Activated T-cell treated with anti-CD3 and anti-CD28 coated beads, Interleukin-2, amount 50 U/mL, for 1 hour (primary cell): ENCODE results near the gene MANBA.
"Not testable (repeated sequence)": the region's sequence is repeated elsewhere in the genome, so short reads cannot be mapped to it uniquely, and the experiment has no call there.

Experiments used
- DNase-seq: peaks from one replicate; pipeline ENCODE4 v3.0.0-alpha.2; 2020

MANBA gene

GRCh38 chr4:102667001-102667400 is 93.8 kb downstream of the MANBA start:
- no peak for DNase-seq

- DNase-seq, result no peak
These were observed 95.2 kb downstream of the MANBA start for GRCh38 chr4:102665527-102665926.

GRCh38 chr4:102663073-102663472 is 97.7 kb downstream of the MANBA start:
- no peak for DNase-seq

GRCh38 chr4:102657206-102657605 is 103.6 kb downstream of the MANBA start:
- no peak for DNase-seq

- DNase-seq, result no peak
These were observed 113.7 kb downstream of the MANBA start for GRCh38 chr4:102647117-102647516.

DNA sequence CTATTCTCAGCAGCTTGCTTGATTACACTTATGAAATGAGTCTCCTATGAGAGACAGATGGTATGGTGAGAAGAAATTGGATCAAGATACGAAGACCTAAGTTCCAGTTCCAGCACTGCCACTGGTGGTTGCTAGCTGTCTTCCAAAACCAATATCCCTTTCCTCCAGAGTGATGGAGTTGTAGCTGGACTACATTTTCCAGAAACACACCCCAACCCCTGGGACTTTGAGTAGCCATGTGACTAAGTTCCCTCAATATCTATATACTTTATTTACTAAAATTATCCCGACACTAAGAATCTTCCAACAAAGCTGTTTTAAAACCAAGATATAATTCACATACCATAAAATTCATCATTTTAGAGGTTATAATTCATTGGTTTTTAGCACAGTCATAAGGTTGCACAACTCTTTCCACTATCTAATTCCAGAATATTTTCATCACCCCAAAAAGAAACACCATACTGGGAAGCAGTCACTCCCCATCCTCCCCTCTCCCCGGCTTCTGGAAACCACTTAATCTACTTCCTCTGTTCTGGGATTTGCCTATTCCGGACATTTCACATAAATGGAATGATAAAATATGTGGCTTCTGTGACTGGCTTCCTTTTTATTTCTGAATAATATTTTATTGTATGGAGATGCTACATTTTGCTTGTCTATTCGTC is 118.0 kb downstream of the MANBA start:
- no peak for DNase-seq

DNA sequence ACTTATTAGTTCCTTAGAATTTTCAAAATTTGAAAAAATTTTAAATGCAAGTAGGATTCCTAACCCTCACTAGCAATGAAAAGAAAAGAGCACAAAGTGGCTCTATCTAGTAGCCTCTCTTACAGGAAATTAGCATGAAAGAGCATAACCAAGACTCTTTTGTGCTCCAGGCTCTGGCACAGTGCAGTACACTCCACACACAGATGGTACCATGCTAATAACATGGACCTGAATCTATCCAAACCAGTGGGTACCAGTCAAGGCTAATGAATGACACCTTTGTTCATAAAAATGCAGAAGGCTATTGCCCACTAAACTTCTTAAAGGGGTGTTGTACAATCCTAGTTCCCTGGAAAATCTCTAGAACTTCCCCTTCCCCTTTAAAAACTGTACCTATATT is 119.0 kb downstream of the MANBA start:
- no peak for DNase-seq

- DNase-seq, result no peak
These were observed 120.1 kb downstream of the MANBA start for GRCh38 chr4:102640669-102641068.

DNA sequence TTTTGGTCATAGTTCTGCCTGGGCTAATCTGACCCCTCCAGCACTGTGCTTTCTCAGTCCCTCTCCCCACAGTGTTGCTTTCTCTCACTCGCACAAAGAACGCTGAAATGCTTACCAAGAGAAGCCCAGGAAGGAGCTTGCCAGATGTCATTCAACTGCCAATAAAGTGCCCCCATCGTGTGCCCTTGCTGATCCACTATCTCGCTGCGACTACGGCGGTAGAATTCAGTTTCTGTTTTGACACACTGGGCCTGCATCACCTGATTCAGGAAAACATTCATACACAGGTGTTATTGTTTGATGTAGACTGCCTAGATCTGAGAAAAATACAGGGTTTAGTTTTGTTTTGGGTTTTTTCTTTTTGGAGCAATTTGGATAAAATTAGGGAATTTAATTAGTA is 121.2 kb downstream of the MANBA start:
- no peak for DNase-seq

- DNase-seq, result no peak
These were observed 122.1 kb downstream of the MANBA start for GRCh38 chr4:102638621-102639020.

DNA sequence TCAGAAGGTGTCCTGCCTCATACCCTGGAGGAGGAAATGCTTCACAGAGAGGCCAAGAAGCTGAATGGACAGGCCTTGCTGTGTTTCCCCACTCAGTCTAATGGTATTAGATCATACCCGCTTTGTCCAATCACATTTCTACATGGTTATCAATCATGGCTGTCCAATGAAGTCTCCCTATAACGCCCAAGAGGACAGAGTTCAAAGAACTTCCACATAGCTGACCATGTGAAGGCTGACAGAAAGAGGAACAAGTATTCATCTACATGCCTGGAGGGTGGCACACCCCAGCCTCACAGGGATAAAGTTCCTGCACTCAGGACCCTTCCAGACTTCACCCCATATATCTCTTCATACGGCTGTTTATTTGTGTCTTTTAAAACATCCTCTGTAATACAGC is 123.4 kb downstream of the MANBA start:
- no peak for DNase-seq

DNA sequence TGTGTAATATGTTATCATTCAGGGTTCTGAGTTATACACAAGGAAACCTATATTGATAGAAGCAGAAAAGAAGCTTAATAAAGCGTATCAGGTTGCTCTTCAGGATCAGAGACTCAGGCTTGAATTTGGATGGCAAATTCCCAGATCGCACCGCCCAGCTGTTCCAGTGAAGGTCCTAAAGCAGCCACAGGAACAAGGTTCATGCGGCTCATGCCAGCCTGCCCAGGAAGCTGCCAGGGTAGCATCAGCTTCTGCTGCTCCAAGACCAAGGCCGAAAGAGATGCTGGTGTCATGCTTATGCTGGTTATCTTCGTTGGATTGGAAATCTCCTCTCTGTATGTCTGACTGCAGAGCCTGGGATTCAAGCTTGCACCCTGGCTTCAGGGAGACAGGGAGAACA is 127.7 kb downstream of the MANBA start:
- no peak for DNase-seq

DNA sequence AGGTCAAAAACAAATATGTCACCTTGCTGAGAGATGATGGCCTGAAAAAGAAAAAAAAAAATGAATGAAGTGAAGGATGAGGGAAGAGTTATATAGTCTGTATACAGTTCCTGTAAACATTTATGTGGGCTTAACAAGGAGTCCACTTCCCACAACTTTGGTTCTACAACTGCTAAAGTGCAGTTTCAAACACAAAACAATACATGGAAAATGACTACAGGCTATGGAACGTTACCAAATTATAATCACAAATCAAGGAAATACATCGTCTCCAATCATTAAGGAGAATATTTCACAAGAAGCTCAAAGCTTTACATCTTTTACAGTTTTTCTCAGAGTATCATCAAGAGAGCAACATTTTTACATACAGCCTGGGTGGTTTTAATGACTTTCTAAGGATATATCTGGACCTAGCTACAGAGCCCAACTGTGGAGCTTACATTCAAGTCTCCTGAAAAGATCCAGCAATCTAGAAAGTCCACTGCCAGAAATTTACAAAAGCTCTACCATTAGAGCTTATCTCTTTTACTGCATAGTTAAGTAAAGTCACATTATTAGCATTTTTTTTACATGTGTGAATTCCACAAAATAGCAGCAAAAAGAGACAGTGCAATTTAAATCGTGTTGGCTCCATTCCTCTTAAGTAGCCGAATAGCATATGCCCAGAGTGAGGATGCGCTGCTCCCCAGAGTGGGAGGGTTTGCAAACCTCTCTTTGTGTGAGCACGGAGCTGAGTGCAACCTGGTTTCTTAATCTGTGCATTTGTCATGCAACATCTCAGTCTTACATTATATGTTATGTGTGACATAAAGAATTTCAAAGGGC is 128.3 kb downstream of the MANBA start:
- no peak for DNase-seq

GRCh38 chr4:102631616-102632015 is 129.2 kb downstream of the MANBA start:
- no peak for DNase-seq

GRCh38 chr4:102629673-102630072 is 131.1 kb downstream of the MANBA start:
- no peak for DNase-seq

DNA sequence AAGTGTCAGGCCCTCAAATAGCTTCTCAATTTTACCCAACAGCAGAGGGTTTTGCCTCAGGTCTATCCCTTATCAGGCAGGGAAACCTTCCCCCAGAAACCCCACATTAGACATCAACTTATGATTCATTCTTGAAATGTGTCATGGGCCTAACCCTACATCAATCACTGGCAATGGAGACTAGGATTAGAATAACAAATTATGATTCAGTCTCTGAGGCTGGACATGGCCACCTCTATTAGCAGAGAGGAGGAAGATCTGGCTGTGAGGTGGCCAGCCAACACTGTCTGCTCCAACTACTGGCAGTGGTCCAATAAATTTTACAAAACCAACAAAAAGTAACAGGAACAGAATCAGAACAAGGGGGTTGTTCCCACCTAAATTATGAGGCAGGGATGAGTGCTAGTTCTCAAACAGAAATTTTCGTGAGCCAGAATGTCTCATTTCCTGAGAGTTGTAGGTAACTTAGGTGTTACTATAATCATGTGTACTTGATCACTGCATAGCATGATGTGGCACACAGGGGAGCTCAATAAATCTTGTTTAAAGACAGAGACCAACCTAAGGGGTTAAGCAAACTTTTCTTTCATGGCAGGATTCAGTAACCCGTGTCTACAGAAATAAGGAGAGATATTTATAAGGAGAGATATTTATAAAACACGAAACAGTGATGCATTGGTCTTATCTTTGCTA is 132.8 kb downstream of the MANBA start:
- no peak for DNase-seq

DNA sequence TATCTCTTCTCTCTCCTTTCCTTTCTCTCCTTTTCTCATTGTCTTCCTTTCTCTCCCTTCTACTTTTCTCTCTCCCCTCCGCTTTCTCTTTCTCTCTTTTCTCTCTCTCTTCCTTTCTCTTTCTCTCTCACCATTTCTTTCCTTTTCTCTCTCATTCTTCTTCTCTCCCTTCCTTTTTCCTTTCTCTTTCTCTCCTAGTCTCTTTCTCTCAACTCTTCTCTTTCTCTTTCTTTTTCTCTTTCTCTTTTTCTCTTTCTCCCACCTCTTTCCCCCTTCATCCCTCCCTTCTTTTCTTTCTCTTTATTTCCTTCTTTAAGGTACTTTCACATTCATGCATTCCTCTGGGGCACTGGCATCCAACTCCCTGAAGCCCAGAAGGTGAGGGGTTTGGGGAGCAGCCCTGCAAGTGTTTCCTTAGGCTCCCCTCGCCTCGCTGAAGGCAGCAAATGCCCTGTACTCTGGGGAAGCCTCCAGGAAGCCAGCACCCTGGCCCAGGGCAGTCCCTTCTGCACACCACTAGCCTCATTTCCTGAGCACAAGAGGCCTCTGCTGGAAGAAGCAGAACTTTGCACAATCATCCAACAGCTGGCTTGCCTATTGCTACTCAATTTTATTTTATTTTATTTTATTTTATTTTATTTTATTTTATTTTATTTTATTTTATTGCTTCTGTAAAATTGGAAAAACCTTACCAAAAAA is 135.4 kb downstream of the MANBA start:
- DNase-seq, result peak; percentile 62

DNA sequence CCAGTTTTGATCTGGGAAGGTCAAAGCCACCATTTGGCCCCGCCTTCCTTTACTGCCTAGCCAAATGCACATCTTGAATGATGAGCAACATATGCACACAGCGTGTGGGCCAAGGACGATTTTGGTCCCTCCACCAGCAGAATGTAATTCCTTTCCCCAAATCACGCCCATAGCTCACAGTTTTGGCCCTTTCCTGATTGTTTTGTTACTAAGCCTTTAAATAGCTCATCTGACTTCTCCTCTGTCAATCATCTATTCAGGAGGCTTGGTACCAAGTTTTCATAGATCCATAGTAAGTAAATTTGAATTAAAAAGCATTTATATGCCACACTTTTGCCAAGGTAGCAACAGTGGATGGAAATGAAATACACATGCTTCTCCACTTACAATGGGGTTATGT is 136.3 kb downstream of the MANBA start:
- no peak for DNase-seq

GRCh38 chr4:102623622-102624021 is 137.1 kb downstream of the MANBA start:
- DNase-seq, result no peak

GRCh38 chr4:102620697-102621497 is 139.9 kb downstream of the MANBA start:
- no peak for DNase-seq

GRCh38 chr4:102619776-102620631 is 140.8 kb downstream of the MANBA start:
- DNase-seq, result not testable (repeated sequence)
